Fibroblast of lung (primary cell): ENCODE results near the gene ARID5A. TPM values are rescaled to one million over a fixed set of nuclear protein-coding genes. Genes with fewer than 3 reads are reported as not detected.

ENCODE experiments used
- DNase-seq, 2 donors: peaks; one replicate each; pipeline versions ENCODE4 v3.0.0 to v3.0.0-alpha.2; 2010; ENCODE audit warnings: low read depth in 2 of 2
- H2AFZ ChIP-seq: 2 replicates; pipeline ENCODE4 v1.5.1; 2012; ENCODE audit warnings: low read length, control low read depth, inconsistent platforms
- H3K27ac ChIP-seq: 2 replicates; pipeline ENCODE4 v1.5.1; 2011; ENCODE audit warnings: low read length, control low read depth; ENCODE audit not compliant: insufficient read depth
- H3K27me3 ChIP-seq: 2 replicates; pipeline ENCODE4 v1.5.1; 2011; ENCODE audit warnings: mild to moderate bottlenecking, low read length; ENCODE audit not compliant: control insufficient read depth, insufficient read depth
- H3K36me3 ChIP-seq: 2 replicates; pipeline ENCODE4 v1.5.1; 2011; ENCODE audit warnings: low read length; ENCODE audit not compliant: control insufficient read depth, insufficient read depth
- H3K4me1 ChIP-seq: 2 replicates; pipeline ENCODE4 v1.5.1; 2011; ENCODE audit warnings: low read length; ENCODE audit not compliant: control insufficient read depth, insufficient read depth; ENCODE audit errors: extremely low read depth
- H3K4me2 ChIP-seq: 2 replicates; pipeline ENCODE4 v1.5.1; 2011; ENCODE audit warnings: low read length, control low read depth; ENCODE audit not compliant: insufficient read depth; ENCODE audit errors: extremely low read depth
- H3K4me3 ChIP-seq, 4 experiments: fragments of 200-600 bp in 1 of 4; sonication (generic) in 1 of 4; replicated peaks in 1 of 4; 2 replicates each; pipeline ENCODE4 v1.5.1; 2011 to 2016; ENCODE audit warnings: low read length in 4 of 4, low read depth in 3 of 4, mild to moderate bottlenecking in 3 of 4, control low read depth in 2 of 4, inconsistent platforms in 1 of 4, mixed read lengths in 1 of 4; ENCODE audit not compliant: insufficient read depth in 1 of 4; ENCODE audit errors: control extremely low read depth in 1 of 4
- H3K79me2 ChIP-seq: 2 replicates; pipeline ENCODE4 v1.5.1; 2012; ENCODE audit warnings: mild to moderate bottlenecking, low read length, inconsistent platforms; ENCODE audit not compliant: control insufficient read depth, insufficient read depth
- H3K9ac ChIP-seq: 2 replicates; pipeline ENCODE4 v1.5.1; 2011; ENCODE audit warnings: mild to moderate bottlenecking, low read length, control low read depth; ENCODE audit not compliant: insufficient read depth
- H3K9me3 ChIP-seq: 2 replicates; pipeline ENCODE4 v1.5.1; 2012; ENCODE audit warnings: low read depth, low read length; ENCODE audit not compliant: control insufficient read depth, insufficient read depth
- H4K20me1 ChIP-seq: 2 replicates; pipeline ENCODE4 v1.5.1; 2011; ENCODE audit warnings: low read length; ENCODE audit not compliant: control insufficient read depth, insufficient read depth; ENCODE audit errors: extremely low read depth
- CTCF ChIP-seq, 2 donors: IDR thresholded peaks in 1 of 2; conservative IDR thresholded peaks in 1 of 2; 1 replicate in 1 of 2; 2 replicates in 1 of 2; pipeline ENCODE4 v1.5.1; 2011 to 2012; ENCODE audit warnings: low read length in 2 of 2, control low read depth in 1 of 2, inconsistent platforms in 1 of 2, low read depth in 1 of 2, mild to moderate bottlenecking in 1 of 2
- EZH2 ChIP-seq: IDR thresholded peaks from 2 replicates; pipeline ENCODE4 v1.5.1; 2012; ENCODE audit warnings: low read length, control low read depth, mild to moderate bottlenecking; ENCODE audit errors: missing control alignments
- polyA plus RNA-seq, 2 donors: library from polyadenylated mRNA; depleted of rRNA in 1 of 2; stranded (reverse) in 1 of 2; unstranded in 1 of 2; fragments of >200 nt; gene quantifications; 2 replicates each; pipeline ENCODE4 v1.2.1, GENCODE V29; 2011 to 2012; ENCODE audit warnings: missing spikeins in 1 of 2
- total RNA-seq: library from RNA; depleted of rRNA; stranded (reverse); fragments of >200 nt; gene quantifications from 2 replicates; pipeline ENCODE4 v1.2.1, GENCODE V29; 2014

ARID5A gene
- total and polyA plus RNA-seq, 2 donors (not counting 1 experiment from before 2014, with no cell fraction given): 5.2 to 9.7 TPM

GRCh38 chr2:96517079-96517478 is 19.5 kb upstream of the ARID5A start:
- H3K9ac ChIP-seq: no peak overlapping the region
- no peaks in the 10 kb centered on the region for H3K9me3 ChIP-seq
- peaks cover 8% of the 10 kb centered on the region for H3K27me3 ChIP-seq
- no peak overlapping the region for H2AFZ ChIP-seq
- H3K4me3 ChIP-seq: no peak overlapping the region
- no peak overlapping the region for H3K27ac ChIP-seq
- no peak for TF ChIP-seq CTCF (conservative IDR thresholded peaks at IDR 0.05 in 1 of 2, IDR thresholded peaks at IDR 0.05 in 1 of 2; ENCODE audit: low read depth in 1 of 2, low read length in 2 of 2)
- no peak for TF ChIP-seq EZH2
- H4K20me1 ChIP-seq: no peaks in the 10 kb centered on the region
- H3K79me2 ChIP-seq: no peaks in the 10 kb centered on the region
- no peak overlapping the region for H3K4me2 ChIP-seq
- no peak for DNase-seq
- no peaks in the 10 kb centered on the region for H3K4me1 ChIP-seq
- H3K36me3 ChIP-seq: no peaks in the 10 kb centered on the region

DNA sequence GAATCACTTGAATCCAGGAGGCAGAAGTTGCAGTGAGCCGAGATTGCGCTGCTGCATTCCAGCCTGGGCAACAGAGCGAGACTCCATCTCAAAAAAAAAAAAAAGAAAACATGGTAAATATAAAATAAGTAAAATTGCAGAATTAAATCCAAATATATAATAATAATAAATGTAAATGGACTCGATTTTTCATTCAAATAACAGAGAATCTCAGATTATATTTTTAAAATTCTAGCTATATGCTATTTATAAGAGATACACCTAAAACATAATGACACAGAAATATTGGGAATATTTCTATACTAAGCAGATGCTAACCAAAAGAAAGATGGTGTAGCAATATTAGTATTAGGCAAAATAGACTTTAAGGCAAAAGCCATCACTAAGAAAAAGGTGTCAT is 16.3 kb upstream of the ARID5A start:
- H4K20me1 ChIP-seq: no peaks in the 10 kb centered on the region
- H3K27ac ChIP-seq: no peak overlapping the region
- H3K4me2 ChIP-seq: no peak overlapping the region
- no peaks in the 10 kb centered on the region for H3K79me2 ChIP-seq
- no peak overlapping the region for H2AFZ ChIP-seq
- H3K4me3 ChIP-seq: no peak overlapping the region
- no peak for DNase-seq
- no peaks in the 10 kb centered on the region for H3K9me3 ChIP-seq
- H3K9ac ChIP-seq: no peak overlapping the region
- no peaks in the 10 kb centered on the region for H3K36me3 ChIP-seq
- no peaks in the 10 kb centered on the region for H3K4me1 ChIP-seq
- H3K27me3 ChIP-seq: peaks cover 2% of the 10 kb centered on the region
- TF ChIP-seq EZH2: no peak
- TF ChIP-seq CTCF (conservative IDR thresholded peaks at IDR 0.05 in 1 of 2, IDR thresholded peaks at IDR 0.05 in 1 of 2; ENCODE audit: low read depth in 1 of 2, low read length in 2 of 2): no peak

DNA sequence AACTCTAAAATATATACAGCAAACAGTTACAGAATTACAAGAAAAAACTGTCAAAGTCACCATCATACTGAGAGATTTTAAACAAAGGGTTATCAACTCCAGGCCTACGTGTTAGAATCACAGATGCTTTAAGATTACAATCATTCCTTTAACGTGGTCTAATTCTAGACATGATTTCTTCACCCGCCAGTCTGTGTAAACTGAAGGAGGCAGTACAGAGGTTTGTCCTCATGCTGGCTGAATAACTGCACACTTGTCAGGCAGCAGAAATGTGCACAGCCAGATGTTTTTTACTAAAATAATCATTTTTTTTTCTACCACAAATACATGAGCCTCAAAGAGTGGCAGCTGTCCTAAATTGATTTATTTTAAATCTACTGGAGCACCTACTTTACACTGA is 15.9 kb upstream of the ARID5A start:
- Histone ChIP-seq H3K4me2 (no peak overlapping the region), H2AFZ (no peak overlapping the region), H3K9me3 (no peaks in the 10 kb centered on the region), H3K79me2 (no peaks in the 10 kb centered on the region), H3K4me3 (no peak overlapping the region), H3K36me3 (no peaks in the 10 kb centered on the region), H3K4me1 (no peaks in the 10 kb centered on the region), H4K20me1 (no peaks in the 10 kb centered on the region), H3K27ac (no peak overlapping the region), H3K9ac (no peak overlapping the region), H3K27me3 (peaks cover 2% of the 10 kb centered on the region)
- no peak for TF ChIP-seq CTCF (conservative IDR thresholded peaks at IDR 0.05 in 1 of 2, IDR thresholded peaks at IDR 0.05 in 1 of 2; ENCODE audit: low read depth in 1 of 2, low read length in 2 of 2)
- no peak for TF ChIP-seq EZH2
- DNase-seq: no peak
